GM18951 (cell line): ENCODE measurements around the gene FHAD1.

ENCODE experiments used
- POLR2A ChIP-seq: IDR thresholded peaks from 4 replicates; pipeline ENCODE4 v1.6.1; 2011; ENCODE audit warnings: mild to moderate bottlenecking; ENCODE audit not compliant: insufficient read length, insufficient read depth; ENCODE audit errors: extremely low read depth
- in situ Hi-C: fragments of 300-500 bp; cut with MboI; formaldehyde crosslinking; loops from one replicate; pipeline ENCODE4 v1.12.0; 2022; ENCODE audit warnings: low sequenced_read_pairs, mixed read lengths, inconsistent platforms; ENCODE audit not compliant: unreplicated experiment

Gene FHAD1

GRCh38 chr1:15224974-15225373, 22.0 kb upstream of the FHAD1 start:
- no peak for TF ChIP-seq POLR2A
- in situ Hi-C loops: no loop called here

- no peak for TF ChIP-seq POLR2A
- in situ Hi-C loops: no loop called here
Measured at GRCh38 chr1:15225461-15225860, 21.6 kb upstream of the FHAD1 start.

- in situ Hi-C loops: no loop called here
- TF ChIP-seq POLR2A: no peak
Measured at GRCh38 chr1:15226388-15227255, 20.4 kb upstream of the FHAD1 start.

GRCh38 chr1:15229707-15230131, 17.3 kb upstream of the FHAD1 start:
- TF ChIP-seq POLR2A: no peak

GRCh38 chr1:15231714-15232201, 15.3 kb upstream of the FHAD1 start:
- TF ChIP-seq POLR2A: no peak
- in situ Hi-C loops: no loop called here

More at GRCh38 chr1:15229707-15230131, 17.3 kb upstream of the FHAD1 start:
- in situ Hi-C loops: no loop called here

- TF ChIP-seq POLR2A: no peak
- in situ Hi-C loops: no loop called here
Measured at GRCh38 chr1:15233689-15234088, 13.3 kb upstream of the FHAD1 start.

- in situ Hi-C loops: no loop called here
Measured at GRCh38 chr1:15236321-15236721, 10.7 kb upstream of the FHAD1 start.

GRCh38 chr1:15236746-15237145, 10.3 kb upstream of the FHAD1 start:
- in situ Hi-C loops: no loop called here
- no peak for TF ChIP-seq POLR2A

More at GRCh38 chr1:15236321-15236721, 10.7 kb upstream of the FHAD1 start:
- no peak for TF ChIP-seq POLR2A

GRCh38 chr1:15238789-15239188, 8.2 kb upstream of the FHAD1 start:
- in situ Hi-C loops: no loop called here

GRCh38 chr1:15242766-15243165, 4.3 kb upstream of the FHAD1 start:
- in situ Hi-C loops: no loop called here
- TF ChIP-seq POLR2A: no peak

More at GRCh38 chr1:15238789-15239188, 8.2 kb upstream of the FHAD1 start:
- no peak for TF ChIP-seq POLR2A

- in situ Hi-C loops: no loop called here
Measured at GRCh38 chr1:15243275-15244043, 3.6 kb upstream of the FHAD1 start.

GRCh38 chr1:15244813-15245212, 2.2 kb upstream of the FHAD1 start:
- in situ Hi-C loops: no loop called here
- TF ChIP-seq POLR2A: no peak

More at GRCh38 chr1:15243275-15244043, 3.6 kb upstream of the FHAD1 start:
- TF ChIP-seq POLR2A: no peak

- TF ChIP-seq POLR2A: no peak
- in situ Hi-C loops: no loop called here
Measured at GRCh38 chr1:15245593-15246360, 1.2 kb upstream of the FHAD1 start.

GRCh38 chr1:15248216-15248615, 1.2 kb downstream of the FHAD1 start:
- TF ChIP-seq POLR2A: no peak
- in situ Hi-C loops: no loop called here
